ENCODE data around the gene FLT1.

FLT1 gene

GRCh38 chr13:28401303-28402056, 93.4 kb downstream of the FLT1 start:
- DNase-seq (ENCODE audit: extremely low read depth in 1 of 2, low read depth in 1 of 2), result no peak

- no peak for DNase-seq (ENCODE audit: extremely low read depth in 1 of 2, low read depth in 1 of 2)
These were observed 98.9 kb downstream of the FLT1 start for GRCh38 chr13:28396053-28396452.

GRCh38 chr13:28394422-28394821, 100.5 kb downstream of the FLT1 start:
- DNase-seq (ENCODE audit: extremely low read depth in 1 of 2, low read depth in 1 of 2), result no peak

- no peak for DNase-seq (ENCODE audit: extremely low read depth in 1 of 2, low read depth in 1 of 2)
These were observed 101.9 kb downstream of the FLT1 start for GRCh38 chr13:28392896-28393505.

- DNase-seq (ENCODE audit: extremely low read depth in 1 of 2, low read depth in 1 of 2), result no peak
These were observed 102.5 kb downstream of the FLT1 start for GRCh38 chr13:28392428-28392827.

- DNase-seq (ENCODE audit: extremely low read depth in 1 of 2, low read depth in 1 of 2), result no peak
These were observed 107.0 kb downstream of the FLT1 start for GRCh38 chr13:28387740-28388501.

- no peak for DNase-seq (ENCODE audit: extremely low read depth in 1 of 2, low read depth in 1 of 2)
These were observed 109.6 kb downstream of the FLT1 start for GRCh38 chr13:28385362-28385761.

GRCh38 chr13:28384789-28385188, 110.1 kb downstream of the FLT1 start:
- no peak for DNase-seq (ENCODE audit: extremely low read depth in 1 of 2, low read depth in 1 of 2)

GRCh38 chr13:28380319-28380718, 114.6 kb downstream of the FLT1 start:
- DNase-seq (ENCODE audit: extremely low read depth in 1 of 2, low read depth in 1 of 2), result no peak

- no peak for DNase-seq (ENCODE audit: extremely low read depth in 1 of 2, low read depth in 1 of 2)
These were observed 115.4 kb downstream of the FLT1 start for GRCh38 chr13:28379371-28380083.

- DNase-seq (ENCODE audit: extremely low read depth in 1 of 2, low read depth in 1 of 2), result no peak
These were observed 118.3 kb downstream of the FLT1 start for GRCh38 chr13:28376604-28377003.

GRCh38 chr13:28375250-28375930, 119.5 kb downstream of the FLT1 start:
- DNase-seq (ENCODE audit: extremely low read depth in 1 of 2, low read depth in 1 of 2), result no peak

GRCh38 chr13:28373810-28374209, 121.1 kb downstream of the FLT1 start:
- no peak for DNase-seq (ENCODE audit: extremely low read depth in 1 of 2, low read depth in 1 of 2)

GRCh38 chr13:28370448-28370847, 124.5 kb downstream of the FLT1 start:
- no peak for DNase-seq (ENCODE audit: extremely low read depth in 1 of 2, low read depth in 1 of 2)

- no peak for DNase-seq (ENCODE audit: extremely low read depth in 1 of 2, low read depth in 1 of 2)
These were observed 136.2 kb downstream of the FLT1 start for GRCh38 chr13:28358708-28359107.

- no peak for DNase-seq (ENCODE audit: extremely low read depth in 1 of 2, low read depth in 1 of 2)
These were observed 137.0 kb downstream of the FLT1 start for GRCh38 chr13:28357911-28358433.

GRCh38 chr13:28357247-28357825, 137.6 kb downstream of the FLT1 start:
- no peak for DNase-seq (ENCODE audit: extremely low read depth in 1 of 2, low read depth in 1 of 2)

GRCh38 chr13:28356561-28357021, 138.3 kb downstream of the FLT1 start:
- DNase-seq (ENCODE audit: extremely low read depth in 1 of 2, low read depth in 1 of 2), result no peak

- DNase-seq (ENCODE audit: extremely low read depth in 1 of 2, low read depth in 1 of 2), result peak in 1 of 2 donors; percentile 4
These were observed 139.0 kb downstream of the FLT1 start for GRCh38 chr13:28355822-28356371.

All from activated CD8-positive, alpha-beta memory T cell treated with anti-CD3 and anti-CD28 coated beads for 1 hour (primary cell).